ENCODE measurements around the gene ANKRD13C.

The ANKRD13C gene

GRCh38 chr1:70293186-70293843 is 61.2 kb downstream of the ANKRD13C start:
- DNase-seq, result no peak

GRCh38 chr1:70290218-70290617 is 64.3 kb downstream of the ANKRD13C start:
- no peak for DNase-seq

GRCh38 chr1:70288166-70288565 is 66.4 kb downstream of the ANKRD13C start:
- no peak for DNase-seq

- DNase-seq, result no peak
These were observed 68.1 kb downstream of the ANKRD13C start for GRCh38 chr1:70286453-70286852.

- DNase-seq, result no peak
These were observed 70.2 kb downstream of the ANKRD13C start for GRCh38 chr1:70284366-70284765.

- no peak for DNase-seq
These were observed 75.8 kb downstream of the ANKRD13C start for GRCh38 chr1:70278710-70279109.

GRCh38 chr1:70277875-70278274 is 76.6 kb downstream of the ANKRD13C start:
- no peak for DNase-seq

- DNase-seq, result no peak
These were observed 88.6 kb downstream of the ANKRD13C start for GRCh38 chr1:70265946-70266345.

- DNase-seq, result no peak
These were observed 89.7 kb downstream of the ANKRD13C start for GRCh38 chr1:70264839-70265238.

GRCh38 chr1:70256664-70257063 is 97.9 kb downstream of the ANKRD13C start:
- no peak for DNase-seq

GRCh38 chr1:70248729-70249128 is 105.8 kb downstream of the ANKRD13C start:
- no peak for DNase-seq

GRCh38 chr1:70247768-70248167 is 106.8 kb downstream of the ANKRD13C start:
- no peak for DNase-seq

GRCh38 chr1:70247122-70247521 is 107.4 kb downstream of the ANKRD13C start:
- no peak for DNase-seq

- DNase-seq, result no peak
These were observed 114.6 kb downstream of the ANKRD13C start for GRCh38 chr1:70239940-70240339.

- DNase-seq, result no peak
These were observed 119.8 kb downstream of the ANKRD13C start for GRCh38 chr1:70234733-70235132.

- DNase-seq, result no peak
These were observed 123.0 kb downstream of the ANKRD13C start for GRCh38 chr1:70231475-70231874.

GRCh38 chr1:70228670-70229069 is 125.9 kb downstream of the ANKRD13C start:
- DNase-seq, result no peak

- DNase-seq, result no peak
These were observed 127.1 kb downstream of the ANKRD13C start for GRCh38 chr1:70227439-70227838.

- no peak for DNase-seq
These were observed 129.6 kb downstream of the ANKRD13C start for GRCh38 chr1:70224954-70225353.

GRCh38 chr1:70222716-70223235 is 131.7 kb downstream of the ANKRD13C start:
- DNase-seq, result no peak

- DNase-seq, result peak; percentile 90
These were observed 133.0 kb downstream of the ANKRD13C start, which contains the start of gene SRSF11 for GRCh38 chr1:70221238-70222121. Gene SRSF11, plus strand, starts transcription at chr1:70221380. Its CDS starts 257 bp downstream, at chr1:70221637.

GRCh38 chr1:70220517-70221237 is 133.8 kb downstream of the ANKRD13C start:
- no peak for DNase-seq

GRCh38 chr1:70220015-70220414 is 134.5 kb downstream of the ANKRD13C start:
- DNase-seq, result no peak
